Stimulated activated naive CD4-positive, alpha-beta T cell (primary cell): ENCODE results near the gene ANGPTL4.
A peak's percentile ranks its signal among the peaks of the same experiment; 100 is the strongest.
"Not testable (repeated sequence)": the region's sequence is repeated elsewhere in the genome, so short reads cannot be mapped to it uniquely, and the experiment has no call there.

Experiments used
- DNase-seq, 6 experiments: peaks; one replicate each; lab custom pipeline; 2025; lab: John Stamatoyannopoulos, UW

ANGPTL4 gene, protein sequence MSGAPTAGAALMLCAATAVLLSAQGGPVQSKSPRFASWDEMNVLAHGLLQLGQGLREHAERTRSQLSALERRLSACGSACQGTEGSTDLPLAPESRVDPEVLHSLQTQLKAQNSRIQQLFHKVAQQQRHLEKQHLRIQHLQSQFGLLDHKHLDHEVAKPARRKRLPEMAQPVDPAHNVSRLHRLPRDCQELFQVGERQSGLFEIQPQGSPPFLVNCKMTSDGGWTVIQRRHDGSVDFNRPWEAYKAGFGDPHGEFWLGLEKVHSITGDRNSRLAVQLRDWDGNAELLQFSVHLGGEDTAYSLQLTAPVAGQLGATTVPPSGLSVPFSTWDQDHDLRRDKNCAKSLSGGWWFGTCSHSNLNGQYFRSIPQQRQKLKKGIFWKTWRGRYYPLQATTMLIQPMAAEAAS

DNA sequence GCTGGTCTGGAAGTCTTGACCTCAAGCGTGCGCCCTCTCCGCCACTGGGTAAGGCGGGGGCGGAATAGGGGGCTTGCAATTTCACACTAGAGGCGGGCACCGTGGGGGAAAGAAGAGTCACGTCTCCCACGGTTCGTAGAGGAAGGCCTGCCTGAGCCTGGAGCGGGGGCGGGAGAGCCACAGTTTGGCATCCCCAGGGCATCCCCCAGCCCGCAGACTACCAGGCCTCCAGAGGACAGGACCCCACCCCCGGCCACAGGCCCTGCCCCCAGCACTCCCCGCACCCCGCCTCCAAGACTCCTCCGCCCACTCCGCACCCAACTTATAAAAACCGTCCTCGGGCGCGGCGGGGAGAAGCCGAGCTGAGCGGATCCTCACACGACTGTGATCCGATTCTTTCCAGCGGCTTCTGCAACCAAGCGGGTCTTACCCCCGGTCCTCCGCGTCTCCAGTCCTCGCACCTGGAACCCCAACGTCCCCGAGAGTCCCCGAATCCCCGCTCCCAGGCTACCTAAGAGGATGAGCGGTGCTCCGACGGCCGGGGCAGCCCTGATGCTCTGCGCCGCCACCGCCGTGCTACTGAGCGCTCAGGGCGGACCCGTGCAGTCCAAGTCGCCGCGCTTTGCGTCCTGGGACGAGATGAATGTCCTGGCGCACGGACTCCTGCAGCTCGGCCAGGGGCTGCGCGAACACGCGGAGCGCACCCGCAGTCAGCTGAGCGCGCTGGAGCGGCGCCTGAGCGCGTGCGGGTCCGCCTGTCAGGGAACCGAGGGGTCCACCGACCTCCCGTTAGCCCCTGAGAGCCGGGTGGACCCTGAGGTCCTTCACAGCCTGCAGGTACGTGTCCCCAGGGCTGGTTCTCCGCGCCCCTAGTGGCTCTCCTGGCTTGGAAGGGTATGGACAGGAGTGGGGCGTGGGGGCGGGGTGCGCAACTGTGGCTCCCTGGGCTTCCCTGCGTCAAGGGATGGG lies at the start of gene ANGPTL4:
Gene ANGPTL4 (plus strand): TSS at position 353 of the 969 bp plus-strand sequence. CDS start 167 bp downstream, at position 520.
- DNase-seq = peak in 3 of 6 experiments; percentile 27 to 37 (median 36)

DNA sequence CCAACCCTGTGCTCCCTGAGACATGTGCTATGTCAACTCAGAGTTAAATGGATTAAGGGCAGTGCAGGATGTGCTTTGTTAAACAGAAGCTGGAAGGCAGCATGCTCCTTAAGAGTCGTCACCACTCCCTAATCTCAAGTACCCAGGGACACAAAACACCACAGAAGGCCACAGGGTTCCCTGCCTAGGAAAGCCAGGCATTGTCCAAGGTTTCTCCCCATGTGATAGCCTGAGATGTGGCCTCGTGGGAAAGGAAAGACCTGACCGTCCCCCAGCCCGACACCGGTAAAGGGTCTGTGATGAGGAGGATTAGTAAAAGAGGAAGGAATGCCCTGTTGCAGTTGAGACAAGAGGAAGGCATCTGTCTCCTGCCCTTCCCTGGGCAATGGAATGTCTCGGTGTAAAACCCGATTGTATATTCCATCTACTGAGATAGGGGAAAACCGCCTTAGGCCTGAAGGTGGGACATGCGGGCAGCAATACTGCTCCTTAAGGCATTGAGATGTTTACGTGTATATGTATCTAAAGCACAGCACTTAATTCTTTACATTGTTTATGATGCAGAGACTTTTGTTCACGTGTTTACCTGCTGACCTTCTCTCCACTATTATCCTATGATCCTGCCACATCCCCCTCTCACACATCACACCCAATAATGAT lies 48.8 kb upstream of the ANGPTL4 start:
- not testable (repeated sequence) for DNase-seq

DNA sequence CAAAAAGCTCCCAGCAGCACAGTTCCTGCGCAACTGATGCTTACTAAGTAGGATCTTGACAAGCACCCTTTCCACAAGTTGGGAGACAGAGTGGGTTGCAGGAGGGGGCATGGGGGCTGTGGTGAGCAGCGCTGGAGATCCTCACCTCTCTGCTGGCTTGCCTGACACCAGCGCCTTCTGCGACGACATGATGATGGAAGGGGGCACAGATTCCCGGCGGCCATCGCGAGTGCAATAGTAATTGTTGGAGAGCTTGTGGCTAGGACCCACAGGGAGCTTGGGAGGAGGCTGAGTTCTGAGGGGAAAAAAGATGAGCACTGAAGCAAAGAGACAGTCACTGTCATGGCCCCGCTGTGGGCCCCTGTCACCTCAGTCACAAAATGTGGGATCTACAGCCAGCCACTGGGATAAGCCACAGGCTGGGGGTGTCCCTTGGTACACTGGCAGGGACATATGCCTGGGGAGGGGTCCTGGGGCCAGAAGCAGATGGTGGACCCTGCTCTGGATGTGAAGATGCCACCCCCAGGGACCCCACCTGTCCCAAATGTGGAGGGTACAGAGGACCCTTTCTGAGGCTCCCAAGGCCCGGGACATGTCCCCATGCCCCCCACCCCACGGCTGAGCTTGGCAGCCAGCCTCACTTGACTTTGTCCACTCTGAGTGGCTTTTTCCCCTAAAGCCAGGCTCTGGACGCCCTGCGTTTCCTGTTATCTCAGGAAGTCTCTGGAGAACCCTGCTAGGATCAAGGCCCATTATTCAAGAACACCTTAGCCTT lies 47.4 kb upstream of the ANGPTL4 start:
- no peak for DNase-seq

DNA sequence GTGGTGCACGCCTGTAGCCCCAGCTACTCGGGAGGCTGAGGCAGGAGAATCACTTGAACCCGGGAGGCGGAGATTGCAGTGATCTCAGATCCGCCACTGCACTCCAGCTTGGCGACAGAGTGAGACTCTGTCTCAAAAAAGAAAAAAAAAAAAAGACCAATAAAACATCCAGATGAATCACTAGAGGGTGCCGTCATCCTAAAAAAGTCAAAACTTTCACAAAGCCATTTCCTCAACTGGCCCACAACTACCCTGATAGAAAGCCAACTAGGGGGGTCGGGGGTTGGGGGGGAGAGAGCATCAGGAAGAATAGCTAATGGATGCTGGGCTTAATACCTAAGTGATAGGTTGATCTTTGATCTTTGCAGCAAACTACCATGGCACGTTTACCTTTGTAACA lies 45.1 kb upstream of the ANGPTL4 start:
- DNase-seq = not testable (repeated sequence)

DNA sequence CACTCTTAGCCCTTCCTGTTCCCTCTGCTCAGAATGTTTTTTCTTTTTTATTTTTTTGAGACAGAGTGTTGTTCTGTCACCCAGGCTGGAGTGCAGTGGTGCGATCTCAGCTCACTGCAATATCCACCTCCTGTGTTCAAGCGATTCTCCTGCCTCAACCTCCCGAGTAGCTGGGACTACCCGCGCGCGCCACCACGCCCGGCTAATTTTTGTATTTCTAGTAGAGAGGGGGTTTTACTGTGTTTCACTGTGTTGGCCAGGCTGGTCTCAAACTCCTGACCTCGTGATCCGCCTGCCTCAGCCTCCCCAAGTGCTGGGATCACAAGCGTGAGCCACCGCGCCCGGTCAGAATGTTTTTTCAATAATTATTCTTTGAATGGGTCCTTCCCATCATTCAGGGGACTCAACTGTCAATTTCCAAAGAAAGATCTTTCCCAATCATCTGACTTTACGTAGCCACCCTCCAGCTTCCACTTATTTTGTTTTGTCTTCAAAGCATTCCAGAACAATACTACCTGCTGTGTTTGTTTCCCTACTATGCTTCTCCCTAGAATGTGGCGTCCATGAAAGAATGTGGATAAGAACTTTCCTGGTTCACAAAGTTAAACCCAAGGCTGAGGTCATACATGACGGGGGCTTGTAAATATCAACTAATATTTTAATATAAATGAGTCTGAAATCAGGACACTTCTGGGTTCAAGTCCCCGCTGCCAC lies 44.0 kb upstream of the ANGPTL4 start:
- DNase-seq = no peak

DNA sequence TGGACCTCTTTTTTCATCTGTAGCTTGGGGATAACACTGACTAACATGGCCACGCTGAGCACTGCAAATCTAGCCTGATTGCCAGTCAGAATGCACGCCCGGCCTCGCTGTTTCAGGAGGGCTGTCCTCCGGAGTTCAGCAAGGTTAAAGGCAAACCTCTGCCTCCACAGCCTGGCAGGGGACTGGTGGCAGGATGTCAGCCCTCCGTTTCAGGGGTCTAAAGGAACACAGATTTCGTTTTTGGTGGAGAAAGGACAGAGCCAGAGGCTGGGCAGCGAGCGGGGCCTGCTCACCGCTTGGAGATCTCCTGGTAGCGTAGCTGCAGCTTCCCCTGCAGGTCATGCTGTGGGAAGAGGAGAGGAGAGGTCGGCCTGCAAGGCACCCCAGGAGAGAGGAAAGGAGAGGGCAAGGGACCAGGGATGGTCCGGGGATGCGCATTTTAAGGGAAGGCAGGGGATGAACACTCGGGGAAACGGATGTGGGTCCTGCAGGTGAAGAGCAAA lies 43.3 kb upstream of the ANGPTL4 start:
- peak in 2 of 6 experiments; percentile 13 to 39 for DNase-seq

DNA sequence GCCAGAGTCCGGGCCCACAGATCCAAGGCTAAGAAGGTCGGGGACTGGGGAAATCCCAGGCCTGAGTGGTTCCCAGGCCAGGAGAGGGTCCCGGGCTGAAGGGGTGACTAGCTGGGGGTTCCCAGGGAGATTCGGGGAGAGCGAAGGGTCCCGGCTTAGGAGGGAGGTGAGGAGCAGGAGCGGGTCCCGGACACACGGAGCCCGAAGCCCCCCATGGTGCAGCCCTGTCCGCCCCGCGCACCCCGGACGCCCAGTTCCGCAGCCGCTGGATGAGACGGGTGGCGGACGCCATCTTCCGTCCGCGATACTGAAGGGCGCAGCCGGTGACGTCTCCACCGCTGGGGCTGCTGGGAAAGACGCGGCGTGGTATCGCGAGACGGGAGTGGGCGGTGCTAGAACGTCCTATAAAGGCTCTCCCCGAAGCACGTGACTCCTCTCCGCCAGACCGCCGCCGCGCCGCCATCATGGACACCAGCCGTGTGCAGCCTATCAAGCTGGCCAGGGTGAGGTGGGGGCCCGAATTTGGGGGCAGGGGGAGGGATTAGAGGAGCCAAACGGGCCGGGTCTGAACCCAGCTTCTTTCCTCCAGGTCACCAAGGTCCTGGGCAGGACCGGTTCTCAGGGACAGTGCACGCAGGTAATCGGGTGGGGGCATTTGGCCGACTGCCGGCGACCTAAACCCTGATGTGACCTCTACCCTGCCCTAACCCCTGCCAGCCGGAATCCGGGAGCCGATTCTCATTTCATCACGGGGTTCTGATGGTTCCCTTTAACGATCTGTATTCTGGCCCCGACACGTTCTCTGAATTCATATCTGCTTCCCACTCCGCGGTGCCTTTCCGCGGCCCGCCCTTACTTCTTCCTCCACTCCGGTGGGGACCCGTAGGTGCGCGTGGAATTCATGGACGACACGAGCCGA lies 42.6 kb upstream of the ANGPTL4 start, which contains the start of the genes NDUFA7 and RPS28:
Gene NDUFA7 (minus strand): TSS at position 309 of the 919 bp plus-strand sequence. CDS start 17 bp downstream, at position 292.
Gene RPS28 (plus strand): TSS at position 430 of the 919 bp plus-strand sequence. CDS start 35 bp downstream, at position 465.
- DNase-seq = peak; percentile 93 to 96 (median 96)

DNA sequence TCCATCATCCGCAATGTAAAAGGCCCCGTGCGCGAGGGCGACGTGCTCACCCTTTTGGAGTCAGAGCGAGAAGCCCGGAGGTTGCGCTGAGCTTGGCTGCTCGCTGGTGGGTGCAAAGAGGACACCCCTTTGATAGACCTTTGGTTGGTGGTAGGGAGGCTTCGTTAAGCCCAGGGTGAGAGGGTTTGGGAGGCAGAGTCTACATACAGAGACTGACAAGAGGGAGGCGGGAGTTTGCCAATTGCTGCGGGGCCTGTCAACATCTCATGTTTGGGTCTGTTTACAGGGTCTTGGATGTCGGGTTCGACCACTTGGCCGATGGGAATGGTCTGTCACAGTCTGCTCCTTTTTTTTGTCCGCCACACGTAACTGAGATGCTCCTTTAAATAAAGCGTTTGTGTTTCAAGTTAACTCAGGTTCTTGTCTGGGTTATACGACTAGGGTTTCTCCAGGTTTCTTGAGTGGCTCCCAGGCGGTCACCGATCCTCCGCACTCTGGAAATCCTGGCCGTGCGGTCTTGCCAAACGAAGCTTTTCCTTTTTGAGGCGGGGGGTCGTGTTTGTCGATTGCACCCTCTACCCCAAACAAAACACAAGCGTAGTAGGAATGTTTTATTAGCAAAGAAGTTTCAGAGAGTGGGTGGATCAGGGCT lies 41.8 kb upstream of the ANGPTL4 start:
- no peak for DNase-seq

DNA sequence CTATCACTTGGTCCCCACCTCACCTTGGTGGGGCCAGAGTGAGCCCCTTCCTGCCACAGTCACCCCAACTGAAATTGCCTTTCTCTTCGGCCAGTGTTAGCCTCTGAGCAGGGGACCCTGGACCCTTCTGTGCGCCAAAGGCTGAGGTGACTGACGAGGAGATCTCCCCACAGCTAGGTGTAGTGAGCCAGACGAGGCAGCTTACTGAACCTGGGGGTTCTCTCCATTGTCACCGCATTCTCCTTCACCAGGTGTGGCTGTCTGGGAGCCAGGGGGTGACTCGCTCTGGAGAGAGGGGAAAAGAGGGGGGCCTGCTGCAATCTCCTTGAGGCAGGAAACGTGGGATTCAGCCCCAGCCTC lies 41.3 kb upstream of the ANGPTL4 start:
- DNase-seq = no peak

DNA sequence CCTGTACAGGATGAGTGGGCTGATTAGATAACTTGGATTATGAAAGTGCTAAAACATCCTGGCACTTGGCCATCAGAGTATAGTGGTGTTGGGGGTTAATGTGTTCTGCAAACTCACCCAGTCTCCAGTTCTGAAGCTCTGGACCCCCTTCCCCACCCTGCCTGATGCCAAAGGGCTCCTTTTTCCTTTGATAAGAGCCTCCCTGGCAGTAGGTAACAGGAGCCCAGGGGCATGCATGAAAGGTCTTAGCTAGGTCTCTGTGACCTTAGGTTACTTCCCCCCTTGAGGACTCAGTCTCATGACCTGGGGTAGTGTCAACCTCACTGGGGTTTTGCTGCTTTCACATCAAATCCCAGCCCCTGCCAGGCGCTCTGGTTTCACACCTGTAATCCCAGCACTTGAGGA lies 40.2 kb upstream of the ANGPTL4 start:
- DNase-seq = no peak

DNA sequence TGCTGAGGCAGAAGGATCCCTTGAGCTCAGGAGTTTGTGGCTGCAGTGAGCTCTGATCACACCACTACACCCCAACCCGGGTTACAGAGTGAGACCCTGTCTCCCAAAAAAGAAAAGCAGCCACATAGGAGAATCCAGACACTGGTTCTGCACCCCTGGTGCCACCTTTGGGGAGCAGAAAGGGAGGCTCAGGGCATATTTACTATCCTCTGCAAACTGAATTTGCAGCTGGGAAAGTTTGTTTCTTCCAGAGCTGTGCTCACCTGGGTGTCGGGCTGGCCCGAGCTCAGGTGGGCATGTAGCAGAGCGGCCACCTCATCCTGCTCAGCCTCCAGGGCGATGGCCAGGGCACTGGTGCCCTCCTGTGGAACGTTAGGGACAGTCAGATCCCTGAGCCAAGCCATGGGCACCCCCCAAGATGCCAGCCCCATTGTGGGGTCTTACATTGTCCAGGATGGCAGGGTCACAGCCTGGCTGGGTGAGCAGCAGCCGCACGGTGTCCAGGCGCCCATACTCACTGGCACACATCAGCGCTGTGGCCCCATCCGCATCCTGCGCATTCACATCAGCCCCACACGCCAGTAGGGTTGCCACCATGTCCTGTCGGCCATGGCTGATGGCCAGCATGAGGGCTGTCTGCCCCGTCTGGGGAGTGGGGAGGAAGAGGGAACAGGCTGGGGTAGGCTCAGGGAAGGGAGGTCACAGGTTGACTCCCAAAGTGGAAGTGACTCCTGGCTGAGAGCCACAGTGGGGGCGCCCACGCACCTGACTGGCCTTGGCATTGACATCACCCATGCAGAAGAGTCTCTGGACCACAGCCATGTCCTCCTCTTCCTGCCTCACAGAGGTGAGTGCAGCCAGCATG lies 39.5 kb upstream of the ANGPTL4 start:
- DNase-seq = peak in 1 of 6 experiments; percentile 13

DNA sequence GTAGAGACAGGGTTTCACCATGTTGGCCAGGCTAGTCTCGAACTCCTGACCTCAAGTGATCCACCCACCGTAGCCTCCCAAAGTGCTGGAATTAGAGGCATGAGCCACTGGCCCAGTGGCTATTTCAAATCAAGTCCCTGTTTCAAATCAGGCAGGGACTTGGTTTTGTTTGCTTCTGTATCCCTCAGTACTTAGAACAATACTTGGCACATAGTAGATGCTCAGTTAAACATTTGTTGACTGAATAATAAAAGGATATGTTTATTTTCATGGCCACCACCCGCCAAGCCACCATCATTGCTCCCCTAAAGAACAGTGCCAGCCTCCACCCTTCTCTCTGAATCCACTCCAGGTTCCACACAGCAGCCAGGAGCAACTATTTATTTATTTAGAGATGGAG lies 38.5 kb upstream of the ANGPTL4 start:
- DNase-seq = no peak

DNA sequence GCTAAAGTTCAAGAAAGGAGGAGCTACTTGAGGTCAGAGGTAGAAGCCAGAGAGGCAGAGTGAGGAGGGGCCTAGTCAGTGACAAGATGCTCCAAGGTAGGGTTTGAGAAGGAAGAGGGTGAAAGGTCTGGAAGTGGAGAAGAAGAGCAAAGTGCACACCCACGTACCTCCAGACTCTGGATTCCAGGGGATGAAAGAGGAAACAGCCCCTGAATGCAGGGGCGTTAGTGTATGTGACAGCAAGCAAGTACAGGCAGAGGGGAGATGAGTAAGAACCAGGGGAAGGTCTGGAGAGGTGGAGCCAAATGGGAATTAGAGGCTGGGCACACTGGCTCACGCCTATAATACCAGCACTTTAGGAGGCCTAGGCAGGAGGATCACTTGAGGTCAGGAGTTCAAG lies 34.0 kb upstream of the ANGPTL4 start:
- DNase-seq = no peak

DNA sequence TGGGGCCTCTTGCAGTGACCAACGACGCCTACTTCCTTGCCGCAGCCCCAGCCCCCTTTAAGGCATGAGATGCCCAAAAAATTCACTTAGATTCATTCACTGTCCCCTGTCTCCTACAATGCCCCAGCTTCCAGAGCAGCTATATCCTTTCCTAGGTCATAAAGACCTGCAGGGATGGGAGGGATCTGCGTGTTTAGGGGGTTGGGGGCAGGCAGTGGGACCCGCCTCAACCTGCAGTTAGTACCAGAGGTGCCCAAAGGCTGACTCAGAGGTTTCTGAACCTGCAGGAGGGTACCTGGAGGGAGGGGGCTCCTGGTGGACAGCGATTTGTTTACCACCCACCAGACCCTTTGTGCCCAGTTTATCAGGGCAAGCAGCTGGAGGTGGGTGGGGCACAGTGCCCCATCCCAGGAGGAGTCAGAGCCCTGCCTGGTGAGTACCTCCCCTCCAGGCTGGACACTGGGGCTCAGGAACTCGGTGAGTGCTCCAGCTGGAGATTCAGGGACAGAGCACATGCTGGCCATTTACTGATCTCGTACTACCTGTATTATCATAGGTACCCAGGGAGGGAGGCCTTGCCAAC lies 32.6 kb upstream of the ANGPTL4 start:
- DNase-seq = no peak

DNA sequence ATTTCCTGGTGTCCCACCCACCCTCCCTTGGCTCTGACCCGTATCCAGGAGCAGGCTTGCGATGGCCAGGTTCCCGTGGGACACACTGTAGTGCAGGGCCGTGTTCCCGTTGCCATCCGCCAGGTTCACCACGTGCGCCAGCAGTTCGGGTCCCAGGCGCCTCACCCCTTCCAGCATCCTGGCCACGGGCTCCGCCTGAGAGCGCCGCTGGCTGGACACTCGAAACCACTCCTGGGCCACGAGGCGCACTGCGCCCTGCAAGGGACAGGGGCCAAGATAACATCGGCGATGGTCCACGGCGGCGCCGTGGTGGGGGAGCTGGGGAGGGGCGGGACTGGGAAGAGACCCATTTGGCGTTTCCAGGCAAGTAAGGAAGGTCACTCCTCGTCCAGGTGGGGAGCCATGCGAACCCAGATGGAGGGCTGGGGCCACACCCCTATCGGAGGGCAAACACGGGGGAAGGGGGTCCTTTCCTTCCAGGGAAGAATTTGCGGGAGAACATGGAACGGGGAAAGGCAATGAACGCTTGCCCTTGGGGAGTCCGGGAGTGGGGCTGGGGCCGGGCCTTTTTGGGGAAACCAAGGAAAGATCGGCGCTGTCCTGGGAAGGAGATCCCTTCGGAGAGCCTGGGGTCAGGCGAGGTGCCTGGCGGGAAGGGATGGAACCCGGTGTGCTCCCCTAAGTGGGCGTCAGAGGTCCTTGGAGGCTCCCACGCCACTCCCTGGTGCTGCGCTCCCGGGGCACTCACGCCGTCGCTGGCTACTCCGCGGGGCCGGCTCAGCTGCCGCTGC lies 30.8 kb upstream of the ANGPTL4 start:
- DNase-seq = no peak

DNA sequence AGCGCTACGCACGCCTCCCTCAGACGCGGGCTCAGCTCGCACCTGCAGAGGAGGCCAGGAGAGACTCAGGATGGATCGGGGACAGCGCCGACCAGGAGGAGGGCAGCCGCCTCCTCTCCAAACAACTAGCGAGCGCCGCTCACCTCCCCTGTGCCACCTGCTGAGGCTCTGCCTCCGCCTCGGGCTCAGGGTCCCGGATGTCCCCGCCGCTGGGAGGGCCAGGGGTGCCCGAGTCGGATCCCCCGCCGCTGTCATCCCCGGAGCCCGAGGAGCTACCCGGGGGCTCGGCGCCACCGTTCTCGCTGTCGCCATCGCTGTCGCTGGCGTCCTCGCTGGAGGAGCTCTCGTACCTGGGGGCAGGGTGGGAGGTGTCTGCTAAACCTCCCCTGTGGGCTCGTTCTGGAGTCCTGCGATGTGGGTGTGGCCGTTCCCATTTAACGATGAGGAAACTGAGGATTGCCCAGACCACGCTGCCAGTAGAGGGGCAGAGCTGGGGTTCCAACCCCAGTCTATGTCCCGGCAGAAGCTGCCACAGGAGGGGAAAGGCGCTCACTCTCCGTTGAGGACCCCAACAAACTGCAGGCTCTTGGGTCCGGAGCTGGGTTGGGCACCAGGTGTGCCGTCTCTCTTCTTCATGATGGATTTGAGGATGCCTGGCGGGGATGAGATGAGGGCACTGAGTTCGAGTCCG lies 30.0 kb upstream of the ANGPTL4 start:
- no peak for DNase-seq
